ENCODE measurements around the gene TULP4.
"Not testable (repeated sequence)": the region's sequence is repeated elsewhere in the genome, so short reads cannot be mapped to it uniquely, and the experiment has no call there.

TULP4 gene

DNA sequence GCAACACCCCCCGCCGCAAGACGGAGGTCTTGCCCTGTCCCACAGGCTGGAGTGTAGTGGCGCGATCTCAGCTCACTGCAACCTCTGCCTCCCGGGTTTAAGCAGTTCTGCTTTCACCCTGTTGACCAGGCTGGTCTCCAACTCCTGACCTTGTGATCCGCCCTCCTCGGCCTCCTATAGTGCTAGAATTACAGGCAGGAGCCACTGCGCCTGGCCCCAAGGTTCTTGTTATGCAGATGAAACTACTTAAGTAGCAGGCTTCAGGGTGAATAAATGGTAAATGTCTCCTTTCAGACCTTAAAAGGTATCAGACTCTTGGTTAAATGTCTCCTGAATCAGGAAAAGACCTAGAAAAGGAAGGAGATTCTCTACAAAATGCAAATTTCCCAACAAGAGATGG, 152.2 kb downstream of the TULP4 start:
- DNase-seq (ENCODE audit: low read depth, low spot score): no peak

- DNase-seq (ENCODE audit: low read depth, low spot score): no peak
These were observed 153.0 kb downstream of the TULP4 start for GRCh38 chr6:158465257-158465656.

DNA sequence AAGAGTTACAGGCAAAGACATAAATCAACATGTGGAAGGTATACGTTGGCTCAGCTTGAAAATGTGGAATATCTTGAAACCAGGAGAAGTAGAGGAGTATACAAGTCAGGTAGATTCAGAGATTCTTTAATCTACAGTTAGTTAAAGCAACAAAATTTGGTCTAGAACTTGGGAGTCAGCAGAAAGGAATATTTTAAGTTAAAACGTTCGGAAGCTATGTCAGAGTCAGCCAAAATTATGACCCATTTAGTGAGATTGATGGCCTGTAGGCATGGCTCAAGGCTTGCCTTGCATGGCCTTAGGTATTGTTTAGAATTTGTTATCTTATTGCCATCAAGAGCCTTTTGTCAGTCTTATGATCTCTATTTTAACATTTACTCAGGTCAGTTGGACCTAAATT, 153.5 kb downstream of the TULP4 start:
- DNase-seq (ENCODE audit: low read depth, low spot score): no peak

GRCh38 chr6:158467923-158468322, 155.7 kb downstream of the TULP4 start:
- no peak for DNase-seq (ENCODE audit: low read depth, low spot score)

GRCh38 chr6:158468666-158469065, 156.4 kb downstream of the TULP4 start:
- DNase-seq (ENCODE audit: low read depth, low spot score): no peak

DNA sequence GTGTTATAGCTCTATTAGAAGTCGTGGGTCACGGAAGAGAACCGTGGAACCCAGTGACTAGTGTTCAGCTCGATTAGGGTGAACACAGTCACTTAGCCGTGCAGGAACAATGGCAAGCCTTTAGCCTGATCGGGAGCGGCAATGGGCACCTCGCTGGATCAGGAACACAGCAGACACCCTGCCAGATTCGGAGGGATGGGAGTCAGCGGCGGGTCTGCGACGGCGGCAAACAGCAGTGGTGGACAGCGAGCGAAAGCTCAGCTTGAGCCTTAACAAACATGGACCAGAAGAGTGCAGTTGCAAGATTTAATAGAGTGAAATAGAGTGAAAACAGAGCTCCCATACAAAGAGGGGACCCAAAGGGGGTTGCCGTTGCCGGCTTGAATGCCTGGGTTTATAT, 157.8 kb downstream of the TULP4 start:
- not testable (repeated sequence) for DNase-seq (ENCODE audit: low read depth, low spot score)

GRCh38 chr6:158471339-158471738, 159.1 kb downstream of the TULP4 start:
- DNase-seq (ENCODE audit: low read depth, low spot score): no peak

GRCh38 chr6:158472447-158472846, 160.2 kb downstream of the TULP4 start:
- no peak for DNase-seq (ENCODE audit: low read depth, low spot score)

DNA sequence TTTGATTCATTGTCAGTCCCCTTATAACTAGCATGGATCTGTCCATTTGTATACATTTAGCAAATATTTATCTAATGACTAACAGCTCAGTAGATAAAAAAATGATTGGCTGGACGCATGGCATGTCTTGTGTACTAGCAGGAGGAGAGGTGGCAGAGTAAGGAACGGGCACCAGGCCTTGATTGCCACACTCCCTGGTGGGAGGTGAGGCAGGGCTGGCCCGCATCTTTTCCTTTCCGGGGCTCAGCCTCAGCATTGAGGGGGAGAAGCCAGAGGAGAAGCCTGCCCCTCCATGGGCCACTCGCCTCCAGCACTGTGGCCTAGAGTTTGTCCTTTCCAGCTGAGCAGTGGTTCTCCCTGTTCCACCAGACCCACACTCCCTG, 162.7 kb downstream of the TULP4 start:
- no peak for DNase-seq (ENCODE audit: low read depth, low spot score)

- DNase-seq (ENCODE audit: low read depth, low spot score): no peak
These were observed 163.4 kb downstream of the TULP4 start for GRCh38 chr6:158475344-158476302.

DNA sequence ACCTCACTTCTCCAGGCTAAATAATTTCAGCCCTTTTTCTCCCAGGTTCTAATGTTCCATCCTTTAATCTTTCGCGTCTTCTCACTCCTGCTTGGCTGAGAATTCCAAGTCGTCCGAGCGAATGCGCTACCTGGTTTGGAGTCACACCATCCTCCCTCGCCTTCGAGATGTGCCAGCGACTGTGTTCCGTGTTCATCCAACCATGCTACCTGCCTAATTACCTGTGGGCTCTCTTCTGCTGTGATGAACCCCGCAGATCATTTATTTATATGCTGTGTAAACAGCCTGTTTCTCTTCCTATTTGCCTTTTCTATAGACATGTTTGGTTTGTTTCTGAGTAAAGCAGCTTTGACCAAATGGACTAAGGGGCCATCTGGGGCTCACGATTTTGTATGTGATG, 164.1 kb downstream of the TULP4 start:
- no peak for DNase-seq (ENCODE audit: low read depth, low spot score)

DNA sequence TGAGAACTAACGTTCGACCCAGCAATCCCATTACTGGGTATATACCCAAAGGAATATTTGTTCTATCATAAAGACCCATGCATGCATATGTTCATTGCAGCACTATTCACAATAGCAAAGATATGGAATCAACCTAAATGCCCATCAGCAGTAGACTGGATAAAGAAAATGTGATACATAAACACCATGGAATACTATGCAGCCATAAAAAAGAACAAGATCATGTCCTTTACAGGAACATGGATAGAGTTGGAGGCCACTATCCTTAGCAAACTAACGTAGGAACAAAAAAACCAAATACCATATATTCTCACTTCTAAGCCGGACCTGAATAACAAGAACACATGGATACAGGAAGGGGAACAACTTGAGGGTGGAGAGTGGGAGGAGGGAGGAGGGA, 165.5 kb downstream of the TULP4 start:
- DNase-seq (ENCODE audit: low read depth, low spot score): not testable (repeated sequence)

DNA sequence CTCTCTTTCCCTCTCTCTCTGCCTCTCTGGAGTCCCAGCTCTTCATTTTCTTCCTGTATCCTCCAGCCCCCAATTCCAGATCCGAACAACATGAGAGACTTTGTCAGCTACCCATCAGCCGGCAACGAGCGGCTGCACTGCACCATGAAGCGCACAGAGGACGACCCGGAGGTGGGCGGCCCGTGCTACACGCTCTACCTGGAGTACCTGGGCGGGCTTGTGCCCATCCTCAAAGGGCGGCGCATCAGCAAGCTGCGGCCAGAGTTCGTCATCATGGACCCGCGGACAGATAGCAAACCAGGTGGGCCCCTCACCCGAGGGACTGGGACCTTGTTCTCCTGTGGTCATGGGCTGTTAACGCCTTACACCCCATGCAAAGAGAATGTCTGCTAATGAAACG, 168.7 kb downstream of the TULP4 start:
- no peak for DNase-seq (ENCODE audit: low read depth, low spot score)

GRCh38 chr6:158481690-158482473, 169.6 kb downstream of the TULP4 start:
- no peak for DNase-seq (ENCODE audit: low read depth, low spot score)

GRCh38 chr6:158485431-158485830, 173.2 kb downstream of the TULP4 start:
- DNase-seq (ENCODE audit: low read depth, low spot score): no peak

DNA sequence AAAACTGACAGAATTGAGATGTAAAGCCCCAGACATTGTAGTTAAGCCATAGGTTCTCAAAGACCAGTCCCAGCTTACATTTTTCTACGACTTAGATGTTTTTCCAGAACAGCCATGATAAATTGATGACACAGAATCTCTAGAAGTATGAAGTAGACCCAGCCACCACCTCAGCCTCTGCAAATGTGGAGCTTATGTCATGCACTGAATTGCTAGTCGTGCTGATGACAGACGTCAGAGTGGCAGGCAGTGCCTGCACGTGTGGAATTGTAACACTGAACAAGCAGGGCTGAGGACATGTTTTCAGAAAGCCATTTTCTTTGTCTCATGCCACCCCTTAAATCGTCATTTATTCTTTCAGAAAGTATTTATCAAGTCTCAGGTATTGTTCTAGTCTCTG, 175.2 kb downstream of the TULP4 start:
- DNase-seq (ENCODE audit: low read depth, low spot score): no peak

GRCh38 chr6:158488065-158488464, 175.8 kb downstream of the TULP4 start:
- no peak for DNase-seq (ENCODE audit: low read depth, low spot score)

DNA sequence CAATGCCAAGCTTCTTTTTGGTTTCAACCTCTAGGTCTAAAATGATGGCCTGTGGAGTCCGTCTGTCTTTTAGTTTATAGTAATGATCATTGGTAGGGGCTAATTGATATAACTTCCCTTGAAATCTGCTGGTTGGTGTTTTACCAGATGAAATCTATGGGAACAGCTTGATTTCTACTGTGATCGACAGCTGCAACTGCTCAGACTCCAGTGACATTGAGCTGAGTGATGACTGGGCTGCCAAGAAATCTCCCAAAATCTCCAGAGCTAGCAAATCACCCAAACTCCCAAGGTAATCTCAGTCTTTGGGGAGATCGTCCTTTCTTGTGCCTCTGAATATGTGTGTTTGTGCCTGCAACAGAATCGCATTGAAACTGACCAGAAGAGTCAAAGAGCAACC, 177.2 kb downstream of the TULP4 start:
- no peak for DNase-seq (ENCODE audit: low read depth, low spot score)

DNA sequence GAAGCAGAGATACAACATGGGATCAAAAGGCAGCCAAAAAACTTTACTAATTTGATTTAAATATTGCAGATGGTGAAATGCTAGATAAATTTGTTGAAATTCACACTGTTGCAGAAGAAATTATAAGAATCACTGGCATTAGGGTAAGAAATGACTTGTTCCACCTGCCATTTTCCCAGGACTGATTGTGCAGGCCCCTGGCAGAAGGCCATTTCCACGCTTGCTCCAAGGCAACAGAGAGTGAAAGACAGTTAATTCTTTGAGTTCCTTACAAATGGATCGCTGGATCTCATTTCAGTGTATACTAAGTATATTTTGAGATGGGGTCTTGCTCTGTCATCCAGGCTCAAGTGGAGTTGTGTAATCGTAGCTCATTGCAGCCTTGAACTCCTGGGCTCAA, 180.6 kb downstream of the TULP4 start:
- no peak for DNase-seq (ENCODE audit: low read depth, low spot score)

- DNase-seq (ENCODE audit: low read depth, low spot score): no peak
These were observed 184.4 kb downstream of the TULP4 start for GRCh38 chr6:158496700-158497099.

- no peak for DNase-seq (ENCODE audit: low read depth, low spot score)
These were observed 185.4 kb downstream of the TULP4 start for GRCh38 chr6:158497620-158498019.

GRCh38 chr6:158498362-158498761, 186.1 kb downstream of the TULP4 start:
- DNase-seq (ENCODE audit: low read depth, low spot score): no peak

- DNase-seq (ENCODE audit: low read depth, low spot score): no peak
These were observed 187.3 kb downstream of the TULP4 start for GRCh38 chr6:158499601-158500000.
